Muscle of leg (tissue), 11 donors: ENCODE data around the gene PRKAR2B. TPM values are rescaled to one million over a fixed set of nuclear protein-coding genes. Genes with fewer than 3 reads are reported as not detected.

Experiments used
- DNase-seq: peaks from one replicate; pipeline ENCODE4 v3.0.0; 2013
- H3K27ac ChIP-seq: one replicate; pipeline ENCODE4 v1.5.1; 2013; ENCODE audit warnings: mild to moderate bottlenecking, low read length, control low read depth
- H3K27me3 ChIP-seq: one replicate; pipeline ENCODE4 v1.6.1; 2013; ENCODE audit warnings: low read length; ENCODE audit not compliant: control insufficient read depth, insufficient read depth
- H3K36me3 ChIP-seq: one replicate; pipeline ENCODE4 v1.6.1; 2013; ENCODE audit warnings: low read length; ENCODE audit not compliant: control insufficient read depth, insufficient read depth
- H3K4me1 ChIP-seq: one replicate; pipeline ENCODE4 v1.6.1; 2013; ENCODE audit warnings: low read length; ENCODE audit not compliant: control insufficient read depth, insufficient read depth
- H3K4me3 ChIP-seq: one replicate; pipeline ENCODE4 v1.5.1; 2013; ENCODE audit warnings: low read length, control low read depth
- H3K9me3 ChIP-seq: replicated peaks from 2 replicates; pipeline ENCODE4 v1.6.1; 2013; ENCODE audit warnings: low read depth, low read length; ENCODE audit not compliant: control insufficient read depth
- WGBS: methylation state at CpG from one replicate; pipeline ENCODE4 v1.1.5; 2013; ENCODE audit warnings: missing lambda C conversion rate; ENCODE audit not compliant: insufficient coverage; 5-methylcytosine and 5-hydroxymethylcytosine counted together
- polyA plus RNA-seq, 8 donors: library from polyadenylated mRNA; unstranded; fragments of 120-200 nt; gene quantifications; one replicate each; pipeline versions ENCODE4 v1.2.1 to v1.2.3, GENCODE V29; 2013; ENCODE audit warnings: inconsistent platforms in 1 of 8, low replicate concordance in 1 of 8; ENCODE audit not compliant: insufficient read length in 8 of 8, insufficient read depth in 1 of 8
- total RNA-seq: library from RNA; stranded (reverse); fragments of 120-200 nt; gene quantifications from one replicate; pipeline ENCODE4 v1.2.4, GENCODE V29; 2013

PRKAR2B gene
- total and polyA plus RNA-seq, 9 donors, result 3.7 to 7.3 (median 4.8) TPM

DNA sequence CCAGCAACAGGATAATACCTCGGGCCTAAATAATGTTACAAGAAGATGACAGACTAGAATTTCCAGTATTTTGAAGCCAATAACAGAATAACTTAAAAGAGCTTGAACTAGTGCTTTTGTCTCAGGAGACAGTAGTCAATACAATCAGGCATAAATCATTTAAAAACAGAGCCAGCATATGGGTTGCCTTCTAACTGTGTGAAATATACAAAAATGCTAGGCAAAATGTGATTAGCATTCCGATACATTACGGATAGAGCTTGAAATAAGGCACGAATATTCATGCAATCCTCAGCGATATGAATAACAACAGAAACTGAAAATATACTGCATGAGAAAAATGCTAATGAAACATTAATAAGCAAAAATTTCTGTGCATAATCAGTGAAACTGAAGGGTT, 18.3 kb upstream of the PRKAR2B start:
- Histone ChIP-seq H3K9me3 (no peaks in the 10 kb centered on the region), H3K4me3 (no peak overlapping the region), H3K27ac (no peak overlapping the region), H3K27me3 (no peaks in the 10 kb centered on the region), H3K4me1 (no peaks in the 10 kb centered on the region), H3K36me3 (no peaks in the 10 kb centered on the region)
- DNase-seq, result no peak
- WGBS, result 100% methylated on average over 1 of the region's 5 CpGs

DNA sequence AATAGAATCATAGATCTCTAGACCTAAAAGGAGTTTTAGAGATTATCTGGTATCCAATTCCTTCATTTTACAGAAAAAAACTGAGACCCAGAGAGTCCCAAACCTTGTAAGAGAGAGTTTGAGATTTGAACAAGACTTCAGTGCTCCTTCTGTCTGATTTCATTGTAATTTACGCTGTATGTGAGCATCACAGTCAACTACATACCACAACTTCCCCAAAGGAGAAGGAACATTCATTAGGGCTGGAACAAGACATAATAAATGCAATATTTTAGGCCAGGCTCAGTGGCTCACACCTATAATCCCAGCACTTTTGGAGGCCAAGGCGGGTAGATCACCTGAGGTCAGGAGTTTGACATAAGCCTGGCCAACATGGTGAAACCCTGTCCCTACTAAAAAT, 17.3 kb upstream of the PRKAR2B start:
- Histone ChIP-seq H3K36me3 (no peaks in the 10 kb centered on the region), H3K27ac (no peak overlapping the region), H3K9me3 (no peaks in the 10 kb centered on the region), H3K27me3 (no peaks in the 10 kb centered on the region), H3K4me1 (no peaks in the 10 kb centered on the region), H3K4me3 (no peak overlapping the region)
- WGBS, result no CpG with 5 or more reads among the region's 2 CpGs
- no peak for DNase-seq

DNA sequence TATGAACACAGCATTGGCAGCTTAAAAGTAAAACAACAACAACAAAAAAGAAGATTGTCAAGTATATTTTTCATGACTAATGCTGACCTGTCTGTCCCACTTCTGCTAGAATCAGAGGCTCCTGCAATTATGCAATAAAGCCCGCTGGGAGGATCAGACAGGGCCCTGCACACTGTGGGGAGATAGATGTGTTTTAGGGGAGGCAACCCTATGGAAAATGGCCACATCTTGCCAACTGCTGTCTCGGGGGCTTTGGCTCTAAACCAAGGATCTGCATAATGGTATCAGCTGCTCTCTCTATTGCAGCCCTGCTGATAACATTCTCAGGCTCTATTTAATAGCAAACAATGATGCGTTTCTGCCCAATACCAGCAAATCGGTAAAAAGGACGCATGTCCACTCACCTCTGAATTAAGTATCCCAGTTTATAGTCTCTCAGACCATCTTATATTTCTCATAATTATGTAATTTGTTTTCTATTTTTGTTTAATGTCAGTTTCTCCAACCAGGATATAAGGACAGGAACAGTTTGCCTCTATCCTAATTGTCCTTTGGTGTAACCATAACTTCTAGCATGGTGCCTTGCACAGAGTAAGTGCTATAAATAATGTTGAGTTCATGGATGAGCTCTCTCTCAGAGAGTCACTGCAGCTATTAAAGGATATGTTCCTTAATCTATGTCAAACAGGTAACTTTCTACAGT, 15.3 kb upstream of the PRKAR2B start:
- Histone ChIP-seq H3K27me3 (no peaks in the 10 kb centered on the region), H3K27ac (no peak overlapping the region), H3K9me3 (no peaks in the 10 kb centered on the region), H3K36me3 (no peaks in the 10 kb centered on the region), H3K4me1 (no peaks in the 10 kb centered on the region), H3K4me3 (no peak overlapping the region)
- DNase-seq, result no peak
- WGBS, result 14% methylated on average over 1 of the region's 5 CpGs

DNA sequence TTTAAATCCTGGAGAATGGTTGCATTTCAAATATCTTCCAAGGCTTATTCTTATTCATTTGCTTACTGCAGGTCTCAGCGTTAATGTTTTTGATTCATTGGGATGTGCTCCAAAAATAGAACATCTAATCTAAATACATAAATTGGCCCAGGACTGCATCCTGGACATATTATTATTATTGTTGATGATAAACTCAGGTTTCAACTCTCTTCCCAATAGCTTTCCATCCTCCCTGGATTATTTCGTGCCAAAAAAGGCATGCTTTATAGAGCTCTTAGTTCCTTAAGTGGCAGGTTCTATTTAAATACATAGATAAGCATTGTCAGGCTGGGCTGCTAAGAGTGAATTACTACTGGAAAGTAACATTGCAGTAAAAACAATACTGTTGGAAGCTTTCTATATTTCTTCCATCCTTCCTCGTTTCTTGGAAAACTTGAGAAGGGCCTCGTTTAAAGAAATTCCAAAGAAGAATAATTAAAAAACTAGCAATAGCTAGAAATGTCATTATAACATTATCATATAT, 14.7 kb upstream of the PRKAR2B start:
- H3K4me3 ChIP-seq, result no peak overlapping the region

DNA sequence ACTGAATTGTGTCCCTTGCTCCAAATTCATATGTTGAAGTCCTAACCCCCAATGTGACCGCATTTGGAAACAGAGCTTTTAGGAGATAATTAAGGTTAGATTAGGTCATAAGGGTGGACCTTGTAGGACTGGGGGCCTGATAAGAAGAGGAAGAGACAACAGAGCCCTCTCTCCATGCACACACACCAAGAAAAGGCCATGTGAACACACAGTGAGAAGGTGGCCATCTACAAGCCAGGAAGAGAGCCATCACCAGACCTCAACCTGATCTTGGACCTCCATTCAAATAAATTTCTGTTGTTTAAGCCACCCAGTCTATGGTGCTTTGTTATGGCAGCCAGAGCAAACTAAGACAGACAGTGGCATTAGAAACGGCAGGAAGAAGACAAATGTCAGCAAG, 12.5 kb upstream of the PRKAR2B start:
- Histone ChIP-seq H3K27me3 (no peaks in the 10 kb centered on the region), H3K27ac (no peak overlapping the region), H3K4me3 (no peak overlapping the region), H3K9me3 (no peaks in the 10 kb centered on the region), H3K4me1 (no peaks in the 10 kb centered on the region), H3K36me3 (no peaks in the 10 kb centered on the region)
- WGBS, result 100% methylated on average over 1 of the region's 2 CpGs
- DNase-seq, result no peak

More for the DNA sequence above, 14.7 kb upstream of the PRKAR2B start:
- Histone ChIP-seq H3K9me3 (no peaks in the 10 kb centered on the region), H3K36me3 (no peaks in the 10 kb centered on the region), H3K4me1 (no peaks in the 10 kb centered on the region), H3K27ac (no peak overlapping the region), H3K27me3 (no peaks in the 10 kb centered on the region)
- DNase-seq, result no peak
- no CpG with 5 or more reads among the region's 4 CpGs for WGBS

DNA sequence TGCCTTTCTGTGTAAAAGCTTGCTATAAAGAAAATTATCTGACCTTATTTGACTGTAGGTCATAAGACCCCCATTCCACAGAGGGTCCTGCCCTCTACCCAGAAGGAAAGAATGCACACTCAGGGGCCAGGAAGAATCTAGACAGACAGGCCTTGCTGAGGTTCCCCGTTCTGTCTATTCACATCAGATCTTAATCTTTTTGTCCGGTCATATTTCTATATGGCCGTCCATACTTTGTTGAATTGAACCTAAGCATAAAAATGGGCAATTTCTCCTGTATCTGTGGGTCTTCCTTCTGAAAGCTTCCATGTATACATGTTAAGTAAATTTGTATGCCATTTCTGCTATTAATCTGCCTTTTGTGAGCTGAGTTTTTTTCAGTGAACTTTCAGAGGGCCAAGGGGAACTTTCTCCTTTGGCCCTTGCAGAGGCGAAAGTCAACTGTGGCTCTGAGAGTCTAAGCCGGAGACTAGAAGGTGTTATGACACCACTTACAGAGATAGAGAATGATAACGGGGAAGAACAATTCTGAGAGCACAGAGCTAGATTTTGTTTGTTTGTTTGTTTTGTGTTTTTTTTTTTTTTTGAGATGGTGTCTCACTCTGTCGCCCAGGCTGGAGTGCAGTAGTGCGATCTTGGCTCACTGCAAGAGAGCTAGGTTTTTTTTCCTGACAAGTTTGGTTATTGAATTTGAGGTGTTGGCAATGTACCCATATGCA, 11.6 kb upstream of the PRKAR2B start:
- Histone ChIP-seq H3K4me1 (no peaks in the 10 kb centered on the region), H3K4me3 (no peak overlapping the region), H3K27ac (no peak overlapping the region), H3K36me3 (no peaks in the 10 kb centered on the region), H3K27me3 (no peaks in the 10 kb centered on the region), H3K9me3 (no peaks in the 10 kb centered on the region)
- no peak for DNase-seq
- 89% methylated on average over 3 of the region's 8 CpGs for WGBS

DNA sequence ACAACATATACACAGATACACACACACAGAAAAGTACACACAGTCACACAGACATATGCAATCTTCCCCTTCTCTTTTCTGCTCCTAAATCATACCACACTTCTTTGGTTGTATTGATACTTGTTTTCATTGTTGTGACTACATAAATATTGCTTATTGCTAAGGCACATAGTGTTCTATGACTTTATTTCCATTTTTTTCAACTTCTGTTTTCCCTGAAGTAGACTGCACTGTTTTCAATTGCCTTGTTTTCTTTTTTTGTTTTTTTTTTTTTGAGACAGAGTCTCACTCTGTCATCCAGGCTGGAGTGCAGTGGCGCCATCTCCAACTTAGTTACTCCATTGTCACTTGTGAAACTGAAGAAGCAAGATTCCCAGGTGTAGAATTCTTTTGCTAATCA, 10.0 kb upstream of the PRKAR2B start:
- no CpG with 5 or more reads among the region's 1 CpG for WGBS
- no peaks in the 10 kb centered on the region for H3K27me3 ChIP-seq
- no peaks in the 10 kb centered on the region for H3K9me3 ChIP-seq
- H3K27ac ChIP-seq, result no peak overlapping the region
- H3K4me3 ChIP-seq, result no peak overlapping the region
- no peaks in the 10 kb centered on the region for H3K36me3 ChIP-seq
- no peaks in the 10 kb centered on the region for H3K4me1 ChIP-seq
- no peak for DNase-seq

DNA sequence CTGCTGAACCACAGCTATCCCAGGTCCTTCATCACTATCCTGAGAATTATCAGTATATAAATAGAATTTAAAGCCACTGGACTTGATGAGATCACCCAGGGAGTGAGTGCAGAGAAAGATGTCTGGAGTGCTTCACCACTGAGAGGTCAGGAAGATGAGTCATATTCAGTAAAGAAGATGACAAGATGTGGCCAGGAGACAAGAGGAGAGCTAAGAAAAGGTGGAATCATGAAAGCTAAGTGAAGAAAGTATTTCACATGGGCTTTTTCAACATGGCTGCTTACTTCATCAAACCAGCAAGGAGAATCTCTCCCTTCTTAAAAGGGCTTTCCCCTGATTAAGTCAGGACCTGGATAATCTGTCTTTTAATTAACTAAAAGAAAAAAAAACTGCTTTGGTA, 9.1 kb upstream of the PRKAR2B start:
- Histone ChIP-seq H3K4me3 (no peak overlapping the region), H3K27ac (no peak overlapping the region), H3K4me1 (no peaks in the 10 kb centered on the region), H3K27me3 (no peaks in the 10 kb centered on the region), H3K9me3 (no peaks in the 10 kb centered on the region), H3K36me3 (no peaks in the 10 kb centered on the region)
- DNase-seq, result no peak

DNA sequence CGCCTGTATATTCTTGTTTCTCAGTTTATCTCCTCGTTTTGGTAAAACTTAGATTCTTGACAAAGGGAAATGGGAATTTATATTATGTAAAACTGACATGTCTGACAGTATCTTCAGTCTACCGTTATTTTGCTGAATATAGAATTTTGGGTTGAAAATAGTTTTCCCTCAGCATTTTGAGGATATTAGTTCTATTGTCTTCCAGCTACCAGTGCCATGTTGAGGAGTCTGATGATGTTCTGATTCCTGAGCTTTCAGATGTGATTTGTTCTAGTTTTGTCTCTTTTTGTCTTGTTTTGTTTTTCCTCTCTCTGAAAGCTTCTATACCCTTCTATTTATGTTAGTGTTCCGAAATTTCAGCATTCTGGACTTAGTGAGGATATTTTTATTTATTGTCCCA, 8.0 kb upstream of the PRKAR2B start:
- Histone ChIP-seq H3K4me3 (no peak overlapping the region), H3K27ac (no peak overlapping the region), H3K36me3 (no peaks in the 10 kb centered on the region), H3K9me3 (no peaks in the 10 kb centered on the region), H3K27me3 (no peaks in the 10 kb centered on the region), H3K4me1 (no peaks in the 10 kb centered on the region)
- WGBS, result 90% methylated on average over 2 of the region's 4 CpGs
- DNase-seq, result no peak

DNA sequence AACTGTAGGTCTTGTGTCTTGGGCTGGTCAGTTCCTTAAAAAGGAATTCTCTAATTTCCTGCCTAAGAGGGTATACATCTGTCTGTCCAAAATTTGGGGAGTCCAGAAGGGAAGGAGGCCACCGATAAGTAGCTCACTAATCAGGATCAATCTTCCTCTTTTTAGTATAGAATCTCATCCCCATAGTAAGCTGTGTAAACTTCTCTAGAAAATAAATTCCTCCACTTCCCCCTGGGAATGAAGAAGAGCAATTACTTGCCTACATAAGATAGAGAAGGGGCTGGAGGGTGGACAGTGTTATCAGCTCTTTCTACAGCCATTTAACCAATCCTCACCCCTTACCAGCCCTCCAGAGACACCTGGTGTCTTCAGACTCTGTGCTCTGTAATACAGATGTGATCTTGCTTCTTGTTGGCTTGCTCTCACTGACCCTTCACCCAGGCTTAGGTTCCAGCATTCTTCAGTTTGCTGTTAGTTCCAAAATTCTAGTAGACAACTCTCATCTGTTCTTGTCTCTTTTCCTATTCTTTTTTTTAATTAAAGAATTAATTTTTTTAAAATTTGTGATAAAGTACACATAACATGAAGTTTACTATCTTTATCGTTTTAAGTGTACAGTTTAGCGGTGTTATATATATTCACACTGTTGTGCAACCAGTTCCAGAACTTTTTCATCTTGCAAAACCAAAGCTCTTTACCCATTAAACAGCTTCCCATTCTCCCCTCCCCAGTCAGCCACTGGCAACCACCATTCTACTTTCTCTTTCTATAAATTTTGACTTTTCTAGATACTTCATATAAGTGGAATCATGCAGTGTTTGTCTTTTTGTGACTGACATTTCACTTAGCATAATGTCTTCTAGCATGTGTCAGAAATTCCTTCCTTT, 6.5 kb upstream of the PRKAR2B start:
- Histone ChIP-seq H3K27me3 (no peaks in the 10 kb centered on the region), H3K4me1 (no peaks in the 10 kb centered on the region), H3K36me3 (no peaks in the 10 kb centered on the region), H3K9me3 (no peaks in the 10 kb centered on the region), H3K4me3 (no peak overlapping the region), H3K27ac (no peak overlapping the region)
- no CpG with 5 or more reads among the region's 3 CpGs for WGBS
- no peak for DNase-seq
